ENCODE results near the gene COL6A3.

- no peak for TF ChIP-seq POLR2AphosphoS5 (IDR thresholded peaks at IDR 0.05)
- TF ChIP-seq POLR2A (IDR thresholded peaks at IDR 0.05): no peak
- TF ChIP-seq CTCF (IDR thresholded peaks at IDR 0.05): no peak
Observed at GRCh38 chr2:237432484-237433092, 18.6 kb upstream of the COL6A3 start.

Measured in prostate gland (tissue), 2 donors.